ENCODE data around the gene CHMP3.
"Not testable (repeated sequence)": the region's sequence is repeated elsewhere in the genome, so short reads cannot be mapped to it uniquely, and the experiment has no call there.

Gene CHMP3

DNA sequence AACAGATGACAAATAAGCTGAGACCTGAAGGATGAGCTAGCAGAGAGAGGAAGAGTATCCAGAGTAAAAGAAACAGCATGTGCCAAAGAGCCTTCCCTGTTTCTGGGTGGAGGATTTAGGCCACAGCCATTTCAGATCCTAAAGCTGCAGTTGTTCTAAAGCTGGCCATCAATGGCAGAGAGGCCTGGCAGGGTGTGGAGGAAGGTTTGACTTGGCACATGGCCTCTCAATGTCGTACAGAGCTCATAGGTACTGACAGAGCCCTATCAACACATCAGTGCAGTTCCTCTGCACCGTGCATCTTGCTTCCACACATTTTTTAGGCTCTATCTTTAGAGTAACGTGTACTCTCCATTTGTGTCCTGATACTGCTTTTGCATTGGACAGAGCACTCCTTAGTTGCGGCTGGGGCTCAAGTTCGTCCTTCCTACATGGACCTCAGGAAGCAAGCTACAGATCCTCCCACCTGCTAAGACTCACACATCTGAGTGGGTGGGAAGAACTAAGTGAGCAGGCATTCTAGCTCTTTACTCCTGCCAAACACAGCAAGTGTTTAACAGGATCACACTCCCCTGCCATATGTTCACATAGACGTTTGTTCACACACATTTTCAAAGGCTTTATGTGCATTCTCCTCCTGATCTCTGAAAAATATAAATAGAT, 3.0 kb upstream of the CHMP3 start:
- Mint-ChIP-seq H3K9me3 (peaks cover 5% of the 10 kb centered on the region), H3K27ac (no peak overlapping the region), H3K4me3 (no peak overlapping the region), H3K4me1 (ENCODE audit: low read depth) (peaks cover 23% of the 10 kb centered on the region), H3K36me3 (ENCODE audit: low read depth) (peaks cover 19% of the 10 kb centered on the region), H3K27me3 (no peaks in the 10 kb centered on the region)
- no peak for DNase-seq

- peak overlapping the region; percentile 99 for H3K27ac Mint-ChIP-seq
- no peak for DNase-seq
- H3K36me3 Mint-ChIP-seq (ENCODE audit: low read depth) = peaks cover 36% of the 10 kb centered on the region
- peaks cover 32% of the 10 kb centered on the region for H3K4me1 Mint-ChIP-seq (ENCODE audit: low read depth)
- H3K9me3 Mint-ChIP-seq = peaks cover 5% of the 10 kb centered on the region
- H3K27me3 Mint-ChIP-seq = no peaks in the 10 kb centered on the region
- H3K4me3 Mint-ChIP-seq = peak overlapping the region; percentile 96
Measured at GRCh38 chr2:86563650-86564061, 413 bp upstream of the CHMP3 start.

- Mint-ChIP-seq H3K4me1 (ENCODE audit: low read depth) (peaks cover 32% of the 10 kb centered on the region), H3K36me3 (ENCODE audit: low read depth) (peaks cover 36% of the 10 kb centered on the region), H3K4me3 (peak overlapping the region; percentile 96)
Measured at GRCh38 chr2:86562485-86562921, 740 bp downstream of the CHMP3 start.

GRCh38 chr2:86557836-86558235, 5.4 kb downstream of the CHMP3 start:
- DNase-seq = no peak
- Mint-ChIP-seq H3K27ac (no peak overlapping the region), H3K27me3 (no peaks in the 10 kb centered on the region), H3K9me3 (no peaks in the 10 kb centered on the region), H3K36me3 (ENCODE audit: low read depth) (peaks cover 37% of the 10 kb centered on the region), H3K4me1 (ENCODE audit: low read depth) (peaks cover 44% of the 10 kb centered on the region), H3K4me3 (no peak overlapping the region)

More at GRCh38 chr2:86562485-86562921, 740 bp downstream of the CHMP3 start:
- Mint-ChIP-seq H3K9me3 (peaks cover 5% of the 10 kb centered on the region), H3K27ac (peak overlapping the region; percentile 99), H3K27me3 (no peaks in the 10 kb centered on the region)
- no peak for DNase-seq

DNA sequence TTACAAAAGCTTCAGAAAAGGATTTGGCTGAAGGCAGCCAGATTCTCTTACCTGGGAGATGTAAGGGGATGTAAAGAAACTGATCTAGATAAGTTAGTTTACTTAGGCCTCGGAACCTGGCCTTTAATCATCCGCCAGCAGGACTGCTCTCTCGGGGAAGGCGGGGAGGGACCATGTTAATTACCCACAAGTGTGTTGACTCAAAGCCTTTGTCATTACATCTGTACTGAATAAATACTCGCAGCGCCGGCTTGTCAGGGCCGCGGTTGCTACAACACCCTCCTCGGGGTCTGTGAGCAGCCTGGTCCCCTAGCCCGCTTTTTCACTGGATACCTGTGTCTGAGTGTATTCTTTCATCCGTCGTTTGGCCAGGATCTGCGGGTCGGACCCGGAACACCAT, 6.7 kb downstream of the CHMP3 start:
- no peak for DNase-seq
- Mint-ChIP-seq H3K9me3 (no peaks in the 10 kb centered on the region), H3K36me3 (ENCODE audit: low read depth) (peaks cover 29% of the 10 kb centered on the region), H3K27me3 (no peaks in the 10 kb centered on the region), H3K4me3 (no peak overlapping the region), H3K4me1 (ENCODE audit: low read depth) (peaks cover 40% of the 10 kb centered on the region), H3K27ac (no peak overlapping the region)

- Mint-ChIP-seq H3K27ac (peak overlapping the region; percentile 88), H3K36me3 (ENCODE audit: low read depth) (peaks cover 31% of the 10 kb centered on the region), H3K4me3 (peak overlapping the region; percentile 69), H3K27me3 (no peaks in the 10 kb centered on the region), H3K9me3 (no peaks in the 10 kb centered on the region), H3K4me1 (ENCODE audit: low read depth) (peaks cover 32% of the 10 kb centered on the region)
- no peak for DNase-seq
Measured at GRCh38 chr2:86552889-86553288, 10.4 kb downstream of the CHMP3 start.

DNA sequence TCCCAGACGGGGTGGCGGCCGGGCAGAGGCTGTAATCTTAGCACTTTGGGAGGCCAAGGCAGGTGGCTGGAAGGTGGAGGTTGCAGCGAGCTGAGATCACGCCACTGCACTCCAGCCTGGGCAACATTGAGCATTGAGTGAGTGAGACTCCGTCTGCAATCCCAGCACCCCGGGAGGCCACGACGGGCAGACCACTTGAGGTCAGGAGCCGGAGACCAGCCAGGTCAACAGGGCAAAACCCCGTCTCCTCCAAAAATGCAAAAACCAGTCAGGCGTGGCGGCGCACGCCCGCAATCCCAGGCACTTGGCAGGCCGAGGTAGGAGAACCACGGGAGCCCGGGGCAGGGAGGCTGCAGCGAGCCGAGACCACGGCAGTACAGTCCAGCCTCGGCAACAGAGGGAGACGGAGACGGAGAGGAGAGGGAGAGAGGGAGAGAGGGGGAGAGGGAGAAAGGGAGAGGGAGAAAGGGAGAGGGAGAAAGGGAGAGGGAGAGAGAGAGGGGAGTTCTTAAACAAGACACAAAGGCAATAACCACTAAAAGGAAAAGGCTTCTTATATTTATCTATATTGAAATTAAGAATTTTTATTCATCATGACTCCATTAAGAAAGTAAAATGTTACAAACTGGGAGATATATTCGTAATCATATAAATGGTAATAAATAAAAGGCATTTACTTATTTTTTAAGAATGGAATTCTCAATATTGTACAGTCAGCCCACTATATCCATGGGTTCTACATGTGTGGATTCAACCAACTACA, 13.1 kb downstream of the CHMP3 start:
- Mint-ChIP-seq H3K4me1 (ENCODE audit: low read depth) (peaks cover 29% of the 10 kb centered on the region), H3K36me3 (ENCODE audit: low read depth) (peaks cover 53% of the 10 kb centered on the region)
- H3K9me3 Mint-ChIP-seq, DNase-seq, H3K4me3 Mint-ChIP-seq, H3K27ac Mint-ChIP-seq, H3K27me3 Mint-ChIP-seq: not testable (repeated sequence)

- H3K4me3 Mint-ChIP-seq, H3K9me3 Mint-ChIP-seq, H3K27me3 Mint-ChIP-seq, H3K27ac Mint-ChIP-seq, DNase-seq: not testable (repeated sequence)
- Mint-ChIP-seq H3K4me1 (ENCODE audit: low read depth) (peaks cover 25% of the 10 kb centered on the region), H3K36me3 (ENCODE audit: low read depth) (peaks cover 54% of the 10 kb centered on the region)
Measured at GRCh38 chr2:86549440-86549839, 13.8 kb downstream of the CHMP3 start.

DNA sequence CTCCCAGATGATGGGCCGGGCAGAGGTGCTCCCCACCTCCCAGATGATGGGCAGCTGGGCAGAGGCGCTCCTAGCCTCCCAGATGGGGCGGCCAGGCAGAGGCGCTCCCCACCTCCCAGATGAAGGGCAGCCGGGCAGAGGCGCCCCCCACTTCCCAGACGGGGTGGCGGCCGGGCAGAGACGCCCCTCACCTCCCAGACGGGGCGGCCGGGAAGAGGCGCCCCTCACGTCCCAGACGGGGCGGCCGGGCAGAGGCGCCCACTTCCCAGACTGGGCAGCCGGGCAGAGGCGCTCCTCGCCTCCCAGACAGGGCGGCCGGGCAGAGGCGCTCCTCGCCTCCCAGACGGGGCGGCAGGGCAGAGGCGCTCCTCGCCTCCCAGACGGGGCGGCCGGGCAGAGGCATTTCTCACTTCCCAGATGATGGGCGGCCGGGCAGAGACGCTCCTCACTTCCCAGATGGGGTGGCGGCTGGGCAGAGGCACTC, 14.3 kb downstream of the CHMP3 start:
- not testable (repeated sequence) for H3K4me3 Mint-ChIP-seq, H3K27ac Mint-ChIP-seq, H3K9me3 Mint-ChIP-seq, H3K27me3 Mint-ChIP-seq, DNase-seq
- H3K4me1 Mint-ChIP-seq (ENCODE audit: low read depth) = peaks cover 21% of the 10 kb centered on the region
- peaks cover 58% of the 10 kb centered on the region for H3K36me3 Mint-ChIP-seq (ENCODE audit: low read depth)

GRCh38 chr2:86548165-86548912, 14.9 kb downstream of the CHMP3 start:
- not testable (repeated sequence) for H3K27ac Mint-ChIP-seq, H3K27me3 Mint-ChIP-seq, DNase-seq, H3K4me3 Mint-ChIP-seq, H3K9me3 Mint-ChIP-seq
- peaks cover 17% of the 10 kb centered on the region for H3K4me1 Mint-ChIP-seq (ENCODE audit: low read depth)
- H3K36me3 Mint-ChIP-seq (ENCODE audit: low read depth) = peaks cover 58% of the 10 kb centered on the region

GRCh38 chr2:86545296-86545924, 17.8 kb downstream of the CHMP3 start:
- not testable (repeated sequence) for H3K4me3 Mint-ChIP-seq; H3K27me3 Mint-ChIP-seq; DNase-seq; H3K27ac Mint-ChIP-seq; H3K4me1 Mint-ChIP-seq (ENCODE audit: low read depth); H3K9me3 Mint-ChIP-seq
- H3K36me3 Mint-ChIP-seq (ENCODE audit: low read depth) = peaks cover 60% of the 10 kb centered on the region

DNA sequence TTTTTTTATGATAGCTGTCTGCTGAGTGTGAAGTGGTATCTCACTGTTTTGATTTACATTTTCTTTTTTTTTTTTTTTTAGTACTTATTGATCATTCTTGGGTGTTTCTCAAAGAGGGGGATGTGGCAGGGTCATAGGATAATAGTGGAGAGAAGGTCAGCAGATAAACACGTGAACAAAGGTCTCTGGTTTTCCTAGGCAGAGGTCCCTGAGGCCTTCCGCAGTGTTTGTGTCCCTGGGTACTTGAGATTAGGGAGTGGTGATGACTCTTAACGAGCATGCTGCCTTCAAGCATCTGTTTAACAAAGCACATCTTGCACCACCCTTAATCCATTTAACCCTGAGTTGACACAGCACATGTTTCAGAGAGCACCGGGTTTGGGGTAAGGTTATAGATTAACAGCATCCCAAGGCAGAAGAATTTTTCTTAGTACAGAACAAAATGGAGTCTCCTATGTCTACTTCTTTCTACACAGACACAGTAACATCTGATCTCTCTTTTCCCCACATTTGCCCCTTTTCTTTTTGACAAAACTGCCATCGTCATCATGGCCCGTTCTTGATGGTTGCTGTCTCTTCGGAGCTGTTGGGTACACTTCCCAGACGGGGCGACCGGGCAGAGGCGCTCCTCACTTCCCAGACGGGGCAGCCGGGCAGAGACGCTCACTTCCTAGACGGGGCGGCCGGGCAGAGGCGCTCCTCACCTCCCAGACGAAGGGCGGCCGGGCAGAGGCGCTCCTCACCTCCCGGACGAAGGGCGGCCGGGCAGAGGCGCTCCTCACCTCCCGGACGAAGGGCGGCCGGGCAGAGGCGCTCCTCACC, 18.8 kb downstream of the CHMP3 start:
- H3K27ac Mint-ChIP-seq; H3K4me3 Mint-ChIP-seq; H3K27me3 Mint-ChIP-seq; H3K4me1 Mint-ChIP-seq (ENCODE audit: low read depth); DNase-seq; H3K9me3 Mint-ChIP-seq: not testable (repeated sequence)
- H3K36me3 Mint-ChIP-seq (ENCODE audit: low read depth) = peaks cover 63% of the 10 kb centered on the region

- Mint-ChIP-seq H3K9me3 (peaks cover 5% of the 10 kb centered on the region), H3K27me3 (no peaks in the 10 kb centered on the region), H3K4me1 (ENCODE audit: low read depth) (peaks cover 10% of the 10 kb centered on the region), H3K4me3 (no peak overlapping the region), H3K27ac (no peak overlapping the region), H3K36me3 (ENCODE audit: low read depth) (peaks cover 68% of the 10 kb centered on the region)
- no peak for DNase-seq
Measured at GRCh38 chr2:86543793-86544192, 19.4 kb downstream of the CHMP3 start.

Measured in activated T-cell treated with anti-CD3 and anti-CD28 coated beads, Interleukin-2, amount 50 U/mL, for 24 hours (primary cell).